ENCODE results near the gene TMEM175.

DNA sequence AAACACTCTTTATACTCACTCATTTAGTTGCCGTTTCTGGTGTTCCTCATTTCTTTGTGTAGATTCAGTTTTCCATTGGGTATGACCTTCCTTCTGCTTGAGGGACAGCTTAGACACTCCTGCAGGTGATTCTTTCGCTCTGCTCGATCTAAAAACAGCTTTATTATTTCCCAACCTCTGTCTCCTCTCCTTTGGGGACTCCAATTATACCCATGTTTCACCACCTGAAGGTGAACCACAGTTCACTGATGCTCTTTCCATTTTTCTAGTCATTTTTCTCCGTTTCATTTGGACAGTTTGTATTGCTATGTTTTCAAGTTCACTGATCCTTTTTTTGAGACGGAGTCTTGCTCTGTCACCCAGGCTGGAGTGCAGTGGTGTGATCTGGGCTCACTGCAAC lies 74.6 kb downstream of the TMEM175 start:
- TF ChIP-seq ZNF749 (CRISPR knock-in tag; IDR thresholded peaks at IDR 0.05; ENCODE audit: borderline replicate concordance), result no peak
- TF ChIP-seq ZBTB8A (CRISPR knock-in tag; IDR thresholded peaks at IDR 0.05; ENCODE audit: borderline replicate concordance, low read depth), result no peak
- no peak for TF ChIP-seq ZNF883 (CRISPR knock-in tag; IDR thresholded peaks at IDR 0.05; ENCODE audit: not compliant biosample characterization)
- no peak for TF ChIP-seq ETS1 (CRISPR knock-in tag; IDR thresholded peaks at IDR 0.05)
- TF ChIP-seq ZNF44 (CRISPR knock-in tag; IDR thresholded peaks at IDR 0.05), result no peak
- no peak for TF ChIP-seq ZNF549 (CRISPR knock-in tag; IDR thresholded peaks at IDR 0.05)
- no peak for TF ChIP-seq ZNF543 (CRISPR knock-in tag; IDR thresholded peaks at IDR 0.05)
- TF ChIP-seq CCAR2 (optimal IDR thresholded peaks at IDR 0.05; ENCODE audit: low read depth, low read length), result no peak
- TF ChIP-seq, protein P1, sequence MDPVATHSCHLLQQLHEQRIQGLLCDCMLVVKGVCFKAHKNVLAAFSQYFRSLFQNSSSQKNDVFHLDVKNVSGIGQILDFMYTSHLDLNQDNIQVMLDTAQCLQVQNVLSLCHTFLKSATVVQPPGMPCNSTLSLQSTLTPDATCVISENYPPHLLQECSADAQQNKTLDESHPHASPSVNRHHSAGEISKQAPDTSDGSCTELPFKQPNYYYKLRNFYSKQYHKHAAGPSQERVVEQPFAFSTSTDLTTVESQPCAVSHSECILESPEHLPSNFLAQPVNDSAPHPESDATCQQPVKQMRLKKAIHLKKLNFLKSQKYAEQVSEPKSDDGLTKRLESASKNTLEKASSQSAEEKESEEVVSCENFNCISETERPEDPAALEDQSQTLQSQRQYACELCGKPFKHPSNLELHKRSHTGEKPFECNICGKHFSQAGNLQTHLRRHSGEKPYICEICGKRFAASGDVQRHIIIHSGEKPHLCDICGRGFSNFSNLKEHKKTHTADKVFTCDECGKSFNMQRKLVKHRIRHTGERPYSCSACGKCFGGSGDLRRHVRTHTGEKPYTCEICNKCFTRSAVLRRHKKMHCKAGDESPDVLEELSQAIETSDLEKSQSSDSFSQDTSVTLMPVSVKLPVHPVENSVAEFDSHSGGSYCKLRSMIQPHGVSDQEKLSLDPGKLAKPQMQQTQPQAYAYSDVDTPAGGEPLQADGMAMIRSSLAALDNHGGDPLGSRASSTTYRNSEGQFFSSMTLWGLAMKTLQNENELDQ (CRISPR knock-in tag; IDR thresholded peaks at IDR 0.05; ENCODE audit: borderline replicate concordance), result no peak
- TF ChIP-seq, protein P2, sequence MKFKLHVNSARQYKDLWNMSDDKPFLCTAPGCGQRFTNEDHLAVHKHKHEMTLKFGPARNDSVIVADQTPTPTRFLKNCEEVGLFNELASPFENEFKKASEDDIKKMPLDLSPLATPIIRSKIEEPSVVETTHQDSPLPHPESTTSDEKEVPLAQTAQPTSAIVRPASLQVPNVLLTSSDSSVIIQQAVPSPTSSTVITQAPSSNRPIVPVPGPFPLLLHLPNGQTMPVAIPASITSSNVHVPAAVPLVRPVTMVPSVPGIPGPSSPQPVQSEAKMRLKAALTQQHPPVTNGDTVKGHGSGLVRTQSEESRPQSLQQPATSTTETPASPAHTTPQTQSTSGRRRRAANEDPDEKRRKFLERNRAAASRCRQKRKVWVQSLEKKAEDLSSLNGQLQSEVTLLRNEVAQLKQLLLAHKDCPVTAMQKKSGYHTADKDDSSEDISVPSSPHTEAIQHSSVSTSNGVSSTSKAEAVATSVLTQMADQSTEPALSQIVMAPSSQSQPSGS (CRISPR knock-in tag; IDR thresholded peaks at IDR 0.05), result no peak

All from HepG2 (cell line).